ENCODE measurements around the gene SPRR3.

Gene SPRR3

GRCh38 chr1:153049211-153049610 is 47.7 kb downstream of the SPRR3 start:
- DNase-seq (ENCODE audit: low read depth, low spot score) = no peak

All from activated CD4-positive, CD25-positive, alpha-beta regulatory T cell treated with anti-CD3 and anti-CD28 coated beads, Interleukin-2, amount 50 U/mL, for 16 hours (primary cell).